Testis (tissue), 2 donors: ENCODE results near the gene KLHL29.

Experiments used
- CTCF ChIP-seq, 3 experiments: fragments of 450-650 bp in 2 of 3; fragments of 200-600 bp in 1 of 3; sonication (generic) in 1 of 3; IDR thresholded peaks; one replicate each; pipeline ENCODE4 v1.5.1; 2016 to 2019; ENCODE audit warnings: antibody characterized with exemption in 3 of 3, mild to moderate bottlenecking in 2 of 3, moderate library complexity in 1 of 3
- POLR2A ChIP-seq: fragments of 450-650 bp; IDR thresholded peaks from one replicate; pipeline ENCODE4 v1.6.1; 2017; ENCODE audit warnings: antibody characterized with exemption, mild to moderate bottlenecking, moderate library complexity

- TF ChIP-seq POLR2A (no peak), CTCF (IDR thresholded peaks at IDR 0.05) (no peak)
Observed at GRCh38 chr2:23385748-23386338, 864 bp downstream of the KLHL29 start.
